H1 (cell line): ENCODE results near the gene PTPRG. TPM values are rescaled to one million over a fixed set of nuclear protein-coding genes. Genes with fewer than 3 reads are reported as not detected.

ENCODE experiments used
- CHD7 ChIP-seq: fragments of 300-600 bp; sonication (generic); IDR thresholded peaks from 2 replicates; pipeline ENCODE4 v1.7.1; 2012; ENCODE audit warnings: low read length, moderate library complexity, mild to moderate bottlenecking, inconsistent platforms; ENCODE audit not compliant: insufficient replicate concordance
- polyA plus RNA-seq, 7 experiments: library from polyadenylated mRNA; depleted of rRNA in 3 of 7; stranded (reverse) in 5 of 7; unstranded in 2 of 7; fragments of >200 nt in 5 of 7; fragments of 200-250 nt in 2 of 7; gene quantifications; 1 replicate in 5 of 7; 2 replicates in 1 of 7; 4 replicates in 1 of 7; pipeline versions ENCODE4 v1.2.1 to v1.2.3, GENCODE V29; 2011 to 2013; ENCODE audit warnings: missing spikeins in 2 of 7, mixed read lengths in 2 of 7
- total RNA-seq: library from RNA; stranded (reverse); fragmentation: NEBNext Ultra II Directional; extraction: Animal tissue kit (Norgen Biotek cat#: 25700); gene quantifications from 2 replicates; pipeline ENCODE4 v1.2.1, GENCODE V29; 2021

PTPRG gene
- total and polyA plus RNA-seq, 2 of the 8 experiments (the other 6 are each of a cell fraction or from before 2014, with no cell fraction given), result 23.3 to 96.2 TPM

GRCh38 chr3:62131050-62131449 is 569.7 kb downstream of the PTPRG start (continued):
- no peak for TF ChIP-seq CHD7
